GM19351 (cell line): ENCODE results near the gene STARD5.
A peak's percentile ranks its signal among the peaks of the same experiment; 100 is the strongest.
"Not testable (repeated sequence)": the region's sequence is repeated elsewhere in the genome, so short reads cannot be mapped to it uniquely, and the experiment has no call there.

Experiments
- ATAC-seq: cut with Tn5 transposase; IDR thresholded peaks from one replicate; pipeline ENCODE4 v1.9.1; 2021; ENCODE audit warnings: mild to moderate bottlenecking, moderate library complexity; ENCODE audit not compliant: unreplicated experiment

STARD5 gene, protein sequence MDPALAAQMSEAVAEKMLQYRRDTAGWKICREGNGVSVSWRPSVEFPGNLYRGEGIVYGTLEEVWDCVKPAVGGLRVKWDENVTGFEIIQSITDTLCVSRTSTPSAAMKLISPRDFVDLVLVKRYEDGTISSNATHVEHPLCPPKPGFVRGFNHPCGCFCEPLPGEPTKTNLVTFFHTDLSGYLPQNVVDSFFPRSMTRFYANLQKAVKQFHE

DNA sequence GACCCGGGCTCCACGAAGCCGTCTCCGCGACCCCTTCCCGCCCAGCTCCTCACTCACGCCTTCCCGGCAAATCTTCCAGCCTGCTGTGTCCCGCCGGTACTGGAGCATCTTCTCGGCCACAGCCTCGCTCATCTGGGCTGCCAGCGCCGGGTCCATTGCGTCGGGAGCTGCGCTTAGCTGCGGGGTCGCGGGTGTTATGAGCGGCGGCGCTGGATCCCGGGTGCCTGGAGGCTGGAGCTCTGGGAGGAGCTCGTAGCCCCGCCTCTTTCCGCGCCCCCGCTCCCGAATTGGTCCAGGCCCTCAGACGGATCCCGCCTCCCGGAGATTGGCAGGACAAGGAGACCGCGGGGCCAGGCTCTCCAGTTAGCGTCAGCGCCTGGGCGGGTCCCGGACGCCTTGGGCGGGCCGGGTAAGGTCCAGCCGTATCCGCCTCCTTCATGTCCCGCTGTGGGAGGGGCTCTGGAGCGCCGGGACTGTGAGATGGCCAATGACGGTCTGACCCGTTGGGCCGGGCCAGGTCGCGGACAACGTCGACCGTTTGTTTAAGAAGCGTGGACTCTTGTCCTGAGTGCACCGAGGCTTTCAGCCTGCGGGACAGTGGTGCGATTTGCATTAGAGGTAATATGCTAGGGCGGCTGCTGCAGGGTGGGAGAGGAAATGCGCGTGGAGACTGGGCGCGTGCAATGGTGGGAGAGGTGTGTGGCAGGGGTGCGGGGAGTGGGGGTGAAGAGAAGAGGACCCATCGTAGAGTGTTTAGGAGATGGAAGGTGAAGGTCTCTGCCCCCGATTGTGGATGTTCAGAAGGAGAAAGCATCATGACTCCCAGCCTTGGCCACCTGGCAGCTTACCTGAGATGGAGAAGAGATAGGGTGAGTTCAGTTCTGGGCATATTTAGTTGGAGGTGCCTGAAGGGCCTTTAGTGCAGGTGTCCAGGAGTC, at the start of gene STARD5:
STARD5 (minus strand) TSS at position 198 of the 938 bp plus-strand sequence; CDS start at position 156, 42 bp downstream.
- ATAC-seq, result peak; percentile 99

DNA sequence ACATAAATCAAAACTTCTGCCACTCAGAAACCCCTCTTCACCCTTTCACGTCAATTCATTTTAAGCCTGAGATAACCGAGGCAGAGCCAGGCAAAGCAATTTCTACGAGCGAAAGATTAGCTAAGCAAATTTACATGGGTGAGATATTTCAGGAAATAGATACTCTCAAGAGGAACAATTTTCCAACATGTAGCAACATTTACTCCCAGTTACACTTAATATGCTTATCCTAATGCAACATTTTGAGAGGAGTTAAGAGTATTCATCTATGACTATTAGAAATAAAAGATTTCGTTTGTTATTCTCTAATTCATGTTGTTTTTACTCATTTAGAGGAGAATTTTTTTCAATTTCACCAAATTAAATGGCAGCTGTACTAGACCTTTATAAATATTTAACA, 49.2 kb upstream of the STARD5 start:
- ATAC-seq, result no peak

DNA sequence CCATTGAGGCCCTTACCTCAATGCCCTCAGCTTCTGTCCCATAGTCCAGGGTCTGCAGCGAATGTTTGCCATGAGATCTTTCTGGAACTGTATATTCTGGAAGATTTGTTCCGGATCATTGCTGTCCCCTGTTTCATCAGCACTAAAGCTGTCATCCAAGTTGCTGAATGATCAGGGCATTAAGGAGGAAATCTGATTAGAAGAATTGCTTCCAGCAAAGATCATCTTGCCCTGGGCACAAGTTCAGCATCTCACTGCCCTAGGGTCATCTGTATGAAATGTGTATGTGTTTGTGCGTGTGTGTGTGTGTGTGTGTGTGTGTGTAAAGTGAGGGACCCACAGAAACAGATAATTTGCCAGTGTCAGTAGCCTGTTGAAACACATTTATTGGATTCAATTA, 48.6 kb upstream of the STARD5 start:
- no peak for ATAC-seq

DNA sequence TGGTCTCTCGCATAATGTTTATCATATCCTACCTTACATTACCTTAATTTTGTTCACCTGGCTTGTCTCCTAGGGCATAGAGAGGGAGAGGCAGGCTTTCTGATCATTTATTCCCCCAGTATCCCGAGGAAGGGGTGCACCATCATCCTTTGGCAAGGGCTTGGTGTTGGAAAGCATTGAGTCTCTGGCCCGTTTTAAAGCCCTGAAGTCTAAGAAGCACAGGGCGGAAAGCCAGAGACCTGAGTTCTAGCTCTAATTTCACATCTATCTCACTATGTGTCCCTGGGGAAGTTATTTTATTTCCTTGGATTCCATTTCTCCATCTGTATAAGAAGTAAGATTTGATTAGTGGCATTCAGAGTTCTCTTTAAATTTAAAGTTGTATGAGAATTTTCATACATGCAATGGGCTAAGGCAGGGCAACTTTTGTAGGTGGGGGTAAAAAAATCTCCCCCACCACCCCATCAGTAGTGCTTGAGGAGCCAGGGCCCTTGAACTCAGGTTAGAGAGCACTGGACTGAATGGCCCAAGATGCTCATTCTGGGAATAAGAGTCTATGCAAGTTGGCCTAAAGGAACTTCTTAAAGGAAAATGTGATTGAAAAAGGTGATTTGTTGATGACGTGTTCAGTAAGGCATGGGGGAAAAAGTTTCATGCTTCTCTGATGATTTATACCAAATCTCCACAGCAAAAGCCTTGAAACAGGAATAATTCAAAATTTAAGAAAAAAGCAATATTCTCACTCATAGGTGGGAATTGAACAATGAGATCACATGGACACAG, 40.0 kb upstream of the STARD5 start:
- ATAC-seq, result no peak

DNA sequence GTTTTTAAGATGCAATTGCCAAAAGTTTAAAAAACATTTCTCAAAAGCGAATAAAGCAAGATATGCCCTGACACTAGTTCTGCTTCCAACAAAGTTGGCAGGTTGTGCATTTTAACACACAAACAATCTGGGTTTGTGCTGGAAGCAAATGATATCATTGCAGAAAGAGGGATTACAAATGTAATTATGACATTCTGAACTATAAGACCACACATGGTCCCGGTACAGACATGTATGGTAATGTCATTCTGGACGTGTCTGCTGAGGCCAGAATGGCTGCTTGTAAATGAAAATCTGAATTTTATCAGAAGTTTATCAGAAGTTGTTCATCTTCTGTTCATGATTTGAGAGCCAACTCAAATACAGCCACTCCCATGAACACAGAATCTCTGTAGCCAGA, 39.3 kb upstream of the STARD5 start:
- ATAC-seq, result no peak

DNA sequence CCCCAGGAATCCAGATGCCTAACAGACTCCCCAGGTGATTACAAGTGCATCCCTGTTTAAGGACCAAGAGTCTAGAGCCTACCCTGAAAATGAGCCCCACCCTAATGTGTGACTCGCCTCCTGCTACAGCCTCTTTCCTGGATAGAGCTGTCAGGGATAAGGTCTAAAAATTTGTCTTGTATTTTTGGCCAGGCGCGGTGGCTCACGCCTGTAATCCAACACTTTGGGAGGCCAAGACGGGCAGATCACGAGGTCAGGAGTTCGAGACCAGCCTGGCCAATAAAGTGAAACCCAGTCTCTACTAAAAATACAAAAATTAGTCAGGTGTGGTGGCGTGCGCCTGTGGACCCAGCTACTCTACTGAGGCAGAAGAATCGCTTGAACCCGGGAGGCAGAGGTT, 38.8 kb upstream of the STARD5 start:
- no peak for ATAC-seq

DNA sequence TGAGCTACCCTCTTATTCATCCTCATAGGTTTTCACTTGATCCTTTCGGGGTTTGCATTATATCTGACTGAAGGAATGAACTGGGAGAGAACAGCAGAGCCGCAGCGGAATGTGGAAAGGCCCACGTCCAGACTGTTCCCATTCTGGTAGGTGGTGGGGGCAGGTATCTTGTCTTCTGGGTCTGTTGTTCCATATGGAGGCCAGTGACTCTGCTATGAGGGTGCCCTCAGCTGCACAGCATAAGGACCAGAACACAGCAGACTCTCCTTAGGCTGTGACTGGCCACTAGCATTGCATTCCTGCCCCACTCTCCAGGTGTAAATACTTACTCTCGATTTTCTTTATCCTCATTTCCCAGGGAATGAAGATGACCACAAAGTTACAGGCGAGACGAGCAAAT, 38.0 kb upstream of the STARD5 start:
- no peak for ATAC-seq

DNA sequence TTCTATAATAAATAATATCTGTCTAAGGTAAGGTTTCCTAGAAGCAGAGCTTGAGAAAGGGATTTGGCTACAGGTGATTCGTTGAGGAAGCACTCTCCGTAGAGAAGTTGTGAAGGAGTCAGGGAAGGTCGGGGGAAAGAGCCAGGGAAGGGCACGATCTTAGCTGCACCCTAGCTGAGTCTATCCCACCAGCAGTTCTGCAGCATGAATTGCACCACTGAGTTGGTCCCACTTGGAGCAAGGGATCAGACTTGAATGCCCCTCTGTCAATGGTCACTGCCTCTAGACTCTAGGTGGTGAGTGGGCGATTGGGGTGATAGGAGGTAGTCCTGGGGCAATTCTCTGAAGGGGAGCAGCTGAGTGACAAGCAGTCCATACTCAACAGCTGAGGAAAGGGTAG, 36.5 kb upstream of the STARD5 start:
- ATAC-seq, result no peak

DNA sequence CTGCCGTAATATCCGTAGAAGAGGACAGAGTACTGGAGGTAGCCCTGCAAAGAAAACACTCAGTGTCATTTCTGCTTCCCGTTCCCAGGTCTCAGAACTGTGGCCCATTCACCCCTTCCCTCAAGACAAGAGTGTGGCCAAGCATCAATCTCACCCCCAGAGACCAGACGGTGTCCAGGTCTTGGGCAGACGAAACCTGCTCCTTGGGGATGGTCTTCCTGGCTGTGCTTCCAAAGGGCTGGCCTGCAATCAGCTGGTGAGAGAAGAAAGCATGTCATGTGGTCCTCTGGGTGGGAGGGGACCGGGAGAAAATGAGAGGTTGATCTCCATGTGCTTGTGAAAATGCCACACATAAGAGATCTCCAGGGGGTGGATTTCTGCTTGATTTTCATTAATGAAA, 34.3 kb upstream of the STARD5 start:
- ATAC-seq, result no peak

DNA sequence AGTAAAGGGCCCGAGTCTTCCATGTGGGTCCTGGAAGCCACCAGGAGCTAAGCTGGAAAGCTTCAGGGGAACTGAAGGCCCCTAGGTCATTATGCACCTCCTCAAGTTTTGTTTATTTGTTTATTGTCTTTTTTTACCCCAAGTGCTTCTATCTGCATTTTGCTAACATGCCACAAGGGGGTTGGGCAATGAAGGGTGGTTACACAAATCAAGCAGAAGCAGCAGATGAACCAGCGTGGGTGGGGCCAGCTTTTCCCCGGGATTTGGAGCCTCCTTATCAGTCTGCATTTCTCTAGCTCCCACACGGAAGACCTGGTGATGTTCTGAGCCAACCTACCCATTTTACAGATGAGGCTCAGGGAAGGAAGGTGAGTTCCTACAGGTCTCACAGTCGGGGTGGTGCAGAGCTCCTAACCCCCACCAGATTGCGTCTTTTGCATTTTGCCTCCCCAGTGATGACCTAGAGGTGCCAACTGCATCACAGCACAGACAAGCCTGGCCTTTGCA, 33.3 kb upstream of the STARD5 start:
- ATAC-seq, result no peak

DNA sequence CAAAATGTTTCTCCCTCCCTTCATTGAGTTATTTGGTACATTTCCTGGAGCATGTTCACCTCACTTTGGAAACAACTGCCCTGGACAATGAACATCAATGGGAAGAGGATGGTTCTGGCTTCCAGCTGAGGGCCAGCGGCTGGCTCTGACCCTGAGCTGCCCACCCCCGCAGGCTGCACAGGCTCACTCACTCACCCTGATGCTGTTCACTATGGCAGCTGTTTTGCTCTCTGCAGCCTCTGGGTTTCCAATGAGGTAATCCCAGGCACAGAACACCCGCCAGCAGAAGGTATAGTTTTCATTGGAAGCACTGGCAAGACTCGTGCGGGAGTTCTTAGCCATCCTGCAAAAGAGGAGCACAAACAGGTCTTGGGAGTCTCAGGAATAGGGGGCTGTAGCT, 32.3 kb upstream of the STARD5 start:
- ATAC-seq, result no peak

DNA sequence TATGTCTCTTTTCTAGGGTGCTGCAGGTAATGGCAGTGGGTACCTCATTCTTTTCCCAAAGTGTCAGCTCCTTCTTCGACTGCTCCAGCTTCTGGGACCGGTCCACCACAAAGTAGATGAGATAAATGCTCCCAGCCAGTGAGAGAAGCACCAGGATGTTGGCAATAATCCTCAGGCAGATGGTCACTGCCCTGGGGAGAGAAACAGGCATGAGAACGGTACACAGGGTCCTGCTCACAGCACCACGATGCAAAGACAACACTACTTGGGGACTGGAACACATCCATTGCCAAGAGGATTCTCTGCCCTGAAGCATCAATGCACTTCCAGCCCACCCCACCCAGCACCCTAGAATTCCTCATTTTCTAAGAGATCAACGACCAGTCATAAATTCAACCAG, 27.7 kb upstream of the STARD5 start:
- no peak for ATAC-seq

DNA sequence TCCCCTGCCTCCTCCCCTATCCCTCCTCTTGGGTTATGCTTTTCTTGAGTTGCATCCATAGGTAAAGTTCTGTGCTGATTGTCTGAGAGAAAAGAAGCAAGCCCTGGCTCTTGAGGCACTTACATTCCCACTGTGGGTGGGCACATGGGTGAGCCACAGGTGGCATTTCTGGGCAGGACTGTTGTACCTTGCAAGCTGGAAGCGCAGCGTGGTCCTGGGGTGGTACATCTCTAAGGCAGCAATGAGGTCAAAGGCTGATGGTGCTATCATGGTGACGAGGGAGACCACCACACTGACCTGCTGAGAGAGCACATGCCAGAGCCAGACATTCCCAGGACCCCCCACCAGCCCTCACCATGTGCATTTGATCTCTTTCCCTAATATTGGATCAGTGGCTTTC, 25.3 kb upstream of the STARD5 start:
- no peak for ATAC-seq

DNA sequence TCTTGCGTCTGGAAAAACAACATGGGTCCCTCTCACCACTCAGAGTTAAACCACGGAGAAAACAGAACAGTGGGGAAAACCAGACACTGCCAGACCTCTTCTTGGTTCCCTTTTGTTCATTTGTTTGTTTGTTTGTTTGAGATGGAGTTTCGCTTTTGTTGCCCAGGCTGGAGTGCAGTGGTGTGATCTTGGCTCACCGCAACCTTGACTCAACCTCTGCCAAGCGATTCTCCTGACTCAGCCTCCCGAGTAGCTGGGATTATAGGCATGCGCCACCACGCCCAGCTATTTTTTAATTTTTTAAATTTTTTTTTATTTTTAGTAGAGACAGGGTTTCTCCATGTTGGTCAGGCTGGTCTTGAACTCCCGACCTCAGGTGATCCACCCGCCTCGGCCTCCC, 24.8 kb upstream of the STARD5 start:
- not testable (repeated sequence) for ATAC-seq

DNA sequence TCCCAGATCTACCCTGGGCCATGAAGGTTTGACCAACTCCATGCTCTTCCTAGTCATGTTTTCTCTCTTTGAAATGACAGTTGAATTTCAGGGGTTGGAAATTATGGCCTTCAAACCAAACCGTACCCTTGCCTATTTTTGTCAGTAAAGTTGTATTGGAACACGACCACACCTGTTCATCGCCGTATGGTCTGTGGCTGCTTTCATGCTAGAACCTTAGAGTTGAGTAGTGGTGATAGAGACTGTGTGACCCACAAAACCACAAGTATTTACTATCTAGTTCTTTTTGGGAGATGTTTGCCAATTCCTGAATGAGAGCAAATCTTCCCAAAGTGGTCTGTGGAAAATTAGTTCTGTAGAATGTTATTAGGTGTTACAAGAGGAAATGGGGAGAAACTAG, 24.0 kb upstream of the STARD5 start:
- no peak for ATAC-seq

DNA sequence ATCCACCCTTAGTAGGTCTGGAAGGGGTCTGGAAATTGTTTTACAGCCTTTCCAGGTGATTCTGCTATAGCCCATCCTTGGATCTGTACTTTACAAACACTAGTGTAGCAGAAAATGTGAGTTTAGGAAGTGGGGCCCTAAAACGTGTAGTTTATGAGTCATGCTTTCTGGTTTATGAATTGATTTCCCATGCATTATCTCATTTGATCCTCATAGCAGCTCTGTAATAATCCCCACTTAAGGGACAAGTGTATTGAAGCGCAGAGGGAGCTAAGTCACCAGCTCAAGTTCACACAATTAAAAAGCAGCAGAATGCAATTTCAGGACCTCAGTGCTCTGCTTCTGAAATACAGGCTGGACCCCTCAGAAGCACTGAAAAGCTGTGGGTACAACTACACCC, 22.7 kb upstream of the STARD5 start:
- no peak for ATAC-seq

DNA sequence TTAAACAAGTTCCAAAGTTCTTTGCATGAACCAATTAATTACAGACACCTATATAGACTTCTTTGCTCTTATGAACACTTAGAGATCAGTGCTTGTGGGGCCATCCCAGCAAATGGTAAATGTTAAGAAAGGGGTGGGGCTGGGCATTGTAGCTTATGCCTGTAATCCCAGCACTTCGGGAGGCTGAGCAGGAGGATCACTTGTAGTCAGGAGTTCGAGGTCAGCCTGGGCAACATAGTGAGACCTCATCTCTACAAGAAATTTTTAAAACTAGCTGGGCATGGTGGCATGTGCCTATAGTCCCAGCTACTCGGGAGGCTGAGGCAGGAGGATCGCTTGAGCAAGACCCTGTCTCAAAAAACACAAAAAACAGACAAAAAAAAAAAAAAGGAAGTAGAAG, 19.4 kb upstream of the STARD5 start:
- no peak for ATAC-seq

DNA sequence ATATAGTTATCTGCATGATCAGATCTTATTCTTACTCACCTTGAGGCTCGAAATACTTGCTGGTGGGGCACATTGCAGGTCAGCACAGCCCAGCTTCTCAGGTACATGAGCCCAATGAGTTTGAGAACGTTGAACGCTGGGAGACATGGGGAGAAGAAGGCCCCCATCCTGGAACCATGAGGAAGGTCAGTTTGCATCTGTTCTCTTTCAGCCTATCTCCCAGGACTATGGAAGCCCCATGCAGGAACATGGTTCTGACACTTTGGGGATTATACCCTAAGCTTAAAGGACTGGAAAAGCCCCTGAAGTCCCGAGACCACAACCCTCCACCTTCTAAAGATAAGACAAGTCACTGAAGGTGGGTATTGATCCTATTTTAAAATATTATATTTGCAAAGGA, 17.4 kb upstream of the STARD5 start:
- no peak for ATAC-seq

DNA sequence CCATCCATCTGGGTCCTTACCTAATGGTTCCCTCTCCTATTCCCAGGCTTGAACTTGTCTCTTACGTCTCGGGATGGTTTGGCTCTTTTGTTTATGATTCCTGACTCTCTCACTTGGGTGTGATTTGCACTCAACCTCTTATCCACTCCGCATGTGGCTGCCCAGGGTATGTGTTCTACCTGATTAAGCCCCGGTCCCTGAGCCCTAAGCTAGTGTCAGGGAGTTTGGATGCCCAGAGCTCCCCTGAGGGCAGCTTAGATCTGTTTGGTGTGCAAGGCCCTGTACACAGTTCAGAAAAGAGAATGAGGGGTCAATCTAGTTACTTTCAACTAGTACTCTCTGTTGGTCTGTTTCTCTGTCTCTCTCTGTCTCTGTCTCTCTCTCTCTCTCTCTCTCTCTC, 15.9 kb upstream of the STARD5 start:
- ATAC-seq, result no peak

DNA sequence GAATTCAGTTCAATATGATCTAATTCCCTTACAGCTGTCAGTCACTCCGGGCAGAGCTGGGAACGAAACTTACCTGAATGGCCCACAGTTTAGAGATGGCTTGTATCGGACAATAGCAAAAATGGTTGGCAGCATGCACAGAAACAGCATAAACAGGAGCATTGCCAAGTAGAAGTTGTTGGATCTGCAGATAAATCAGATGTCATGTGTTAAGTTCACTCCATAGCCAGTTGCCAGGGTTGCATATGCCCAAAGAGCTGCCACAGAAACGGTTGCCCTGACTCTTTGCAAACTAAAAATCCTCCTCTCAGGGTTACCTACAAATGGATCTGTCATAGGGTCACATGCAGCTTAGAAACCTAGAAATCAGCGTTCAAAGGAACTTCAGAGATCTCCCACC, 15.4 kb upstream of the STARD5 start:
- ATAC-seq, result no peak
